GM19351 (cell line): ENCODE results near the gene IRAG1.
A peak's percentile ranks its signal among the peaks of the same experiment; 100 is the strongest.

ENCODE experiments used
- ATAC-seq: cut with Tn5 transposase; IDR thresholded peaks from one replicate; pipeline ENCODE4 v1.9.1; 2021; ENCODE audit warnings: mild to moderate bottlenecking, moderate library complexity; ENCODE audit not compliant: unreplicated experiment

The IRAG1 gene

DNA sequence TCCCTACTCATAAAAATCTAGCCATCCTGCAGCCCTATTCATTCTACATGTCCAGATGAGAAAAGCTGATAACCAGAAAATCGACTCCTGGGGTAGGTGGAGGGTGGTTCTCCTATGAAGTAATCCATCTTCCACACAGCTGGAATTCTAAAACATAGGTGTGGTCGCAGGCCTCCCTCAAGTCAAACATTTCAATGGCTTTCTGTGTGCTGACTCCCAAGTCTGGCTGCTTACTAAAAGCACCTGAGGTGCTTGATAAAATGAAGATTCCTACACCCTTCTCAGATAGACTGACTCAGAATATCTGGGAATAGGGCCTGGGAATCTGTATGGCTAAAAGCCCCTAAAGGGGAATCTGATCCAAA lies 26.1 kb downstream of the IRAG1 start:
- ATAC-seq: no peak

- ATAC-seq: no peak
These were observed 26.7 kb downstream of the IRAG1 start for GRCh38 chr11:10666556-10667520.

DNA sequence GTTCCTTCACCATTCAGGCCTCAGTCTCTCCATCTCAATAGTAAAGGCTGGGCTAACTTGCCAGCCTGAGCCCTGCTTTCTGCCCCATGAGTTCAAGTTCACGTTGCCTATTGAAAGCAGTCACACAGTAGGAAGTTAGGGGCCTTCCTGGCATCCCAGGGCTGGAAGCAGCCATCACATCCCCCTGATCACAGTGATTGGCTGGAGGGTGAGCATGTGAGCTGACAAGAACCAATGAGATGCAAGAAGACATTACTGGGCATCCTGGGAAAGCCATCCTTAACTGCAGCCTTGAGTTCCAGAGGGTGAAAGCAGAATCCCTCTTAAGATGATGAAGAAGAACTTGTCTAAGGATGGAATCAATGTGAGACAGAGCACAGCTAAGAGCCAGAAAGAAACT lies 29.1 kb downstream of the IRAG1 start:
- no peak for ATAC-seq

DNA sequence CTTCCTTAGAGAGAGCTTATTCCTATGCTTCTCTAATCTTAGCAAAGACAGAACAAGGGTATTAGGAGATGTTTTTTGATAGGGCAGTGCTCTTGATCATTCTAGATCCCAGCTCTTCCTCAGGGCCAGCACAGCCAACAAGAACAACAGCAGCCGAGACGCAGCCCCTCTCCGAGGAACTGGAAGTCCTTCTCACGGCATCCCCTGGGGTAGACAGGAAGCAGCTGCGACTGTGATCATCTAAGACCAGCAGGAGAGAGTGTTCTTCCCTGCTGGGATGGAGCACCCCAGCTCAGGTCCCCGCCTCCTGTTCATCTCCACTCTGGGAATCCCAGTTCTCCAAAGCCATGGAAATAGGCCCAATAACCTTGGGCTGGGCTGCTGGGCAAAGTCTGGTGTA lies 29.6 kb downstream of the IRAG1 start:
- no peak for ATAC-seq

DNA sequence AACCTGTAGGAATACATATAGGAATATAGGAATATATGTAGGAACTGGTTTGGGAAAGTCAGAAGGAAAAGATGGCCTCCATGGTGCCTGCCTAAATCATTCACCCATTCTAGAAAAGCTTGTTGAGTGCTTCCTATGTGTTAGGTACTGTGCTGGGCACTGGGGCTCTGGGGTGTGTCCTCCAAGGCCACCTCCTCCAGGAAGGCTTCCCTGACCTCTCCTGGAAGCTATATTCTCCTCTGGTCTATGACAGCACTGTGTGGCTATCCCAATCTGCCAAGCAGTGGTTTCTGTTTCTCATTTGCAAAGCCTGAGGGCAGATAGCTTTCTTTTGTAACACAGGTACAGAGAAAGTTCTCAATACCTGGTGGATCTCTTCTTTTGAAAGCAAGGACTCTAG lies 30.2 kb downstream of the IRAG1 start:
- no peak for ATAC-seq

- ATAC-seq: no peak
These were observed 33.2 kb downstream of the IRAG1 start for GRCh38 chr11:10660323-10660722.

- no peak for ATAC-seq
These were observed 34.0 kb downstream of the IRAG1 start for GRCh38 chr11:10659339-10660216.

- no peak for ATAC-seq
These were observed 34.8 kb downstream of the IRAG1 start for GRCh38 chr11:10658621-10659338.

DNA sequence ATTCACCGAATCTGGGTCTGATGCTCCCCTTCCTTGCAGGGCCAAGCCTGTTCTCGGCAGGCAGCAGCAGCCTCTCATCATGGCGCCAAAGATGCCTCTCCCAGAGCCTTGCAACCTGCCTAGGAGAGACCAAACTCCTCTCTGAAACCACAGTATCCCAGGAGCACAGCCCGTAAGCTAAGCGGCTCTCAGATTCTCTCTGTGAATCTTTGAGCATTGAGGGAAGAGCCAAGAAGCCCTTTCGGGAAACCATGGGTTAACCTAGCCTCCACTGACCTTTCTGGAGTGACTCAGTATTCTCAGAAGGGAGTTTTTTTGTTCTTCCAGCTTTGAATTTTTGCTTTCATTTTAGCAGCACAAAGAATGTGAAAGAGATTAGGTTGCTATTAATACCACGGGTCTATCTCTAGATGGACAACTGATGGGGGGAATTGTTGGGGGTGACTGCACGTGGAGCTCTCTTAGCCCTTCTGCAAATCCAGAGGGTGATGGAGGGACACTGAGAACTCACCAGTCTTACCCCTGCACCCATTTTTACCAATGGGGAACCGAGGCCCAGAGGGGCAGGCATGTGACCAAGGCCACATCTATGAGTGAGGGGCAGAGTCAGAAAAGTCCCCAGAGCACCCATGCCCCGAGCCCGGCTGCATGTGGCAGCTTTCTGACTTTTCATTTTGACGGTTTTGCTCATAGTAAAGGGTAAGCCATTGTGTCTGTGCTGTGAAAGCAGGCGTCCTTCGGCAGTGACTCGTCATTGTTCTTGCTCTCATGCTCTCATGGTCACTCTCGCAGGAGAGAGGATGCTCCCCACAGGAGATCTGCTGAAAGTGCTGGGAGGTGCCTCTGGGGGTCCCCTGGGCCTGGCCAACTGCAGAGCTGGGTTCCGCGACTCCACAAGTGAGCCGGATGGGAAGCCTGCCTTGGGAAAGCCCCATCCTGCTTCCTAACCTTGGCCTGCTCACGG lies 36.0 kb downstream of the IRAG1 start:
- ATAC-seq: peak; percentile 41

DNA sequence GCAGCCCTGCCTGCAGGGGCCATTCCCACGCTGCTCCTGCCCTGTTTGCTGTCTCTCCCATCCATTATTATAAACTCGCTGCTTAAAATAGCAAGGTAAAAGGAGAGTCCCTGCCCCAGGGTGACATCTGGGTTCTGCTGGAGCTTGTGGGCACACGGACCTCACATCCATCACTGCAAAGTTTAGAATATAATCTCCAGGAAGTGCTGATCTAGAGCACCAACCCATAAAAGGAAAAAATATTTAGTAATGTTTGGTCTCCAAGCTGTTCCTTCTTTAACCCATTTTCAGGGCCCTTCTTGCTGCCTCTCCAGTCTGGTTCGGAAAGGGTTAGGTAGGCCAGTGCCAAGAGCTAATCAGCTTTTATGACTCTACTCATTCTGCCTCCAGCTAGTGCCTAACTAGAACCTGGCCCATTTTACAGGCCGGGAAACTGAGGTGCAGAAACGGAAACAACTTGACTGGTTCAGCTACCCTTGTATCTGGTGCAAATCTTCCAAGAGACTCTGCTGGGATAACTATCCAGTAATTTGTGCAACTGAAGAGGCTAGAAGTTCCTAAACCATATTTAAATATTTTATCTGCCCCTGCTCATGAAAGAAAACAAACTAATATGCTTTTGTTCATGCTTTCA lies 37.5 kb downstream of the IRAG1 start:
- ATAC-seq: no peak

DNA sequence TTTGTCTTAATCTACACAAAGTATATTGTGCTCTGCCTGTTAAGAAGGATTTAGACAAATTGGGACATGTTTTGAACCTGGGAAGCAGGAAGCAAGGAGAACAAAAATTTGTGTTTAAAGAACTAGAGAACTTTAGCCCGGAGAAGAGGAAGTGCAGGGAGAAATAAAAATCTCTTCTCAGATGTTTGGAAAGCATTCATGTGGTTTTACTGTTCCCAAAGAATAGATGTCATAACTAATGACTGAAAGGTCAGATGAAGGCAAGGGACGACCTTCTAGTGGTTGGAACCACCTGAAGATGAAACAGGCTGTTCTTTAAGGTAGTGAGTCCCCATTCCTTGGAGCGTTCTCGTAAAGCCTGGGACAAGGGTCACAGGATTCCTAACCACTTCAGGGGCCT lies 38.3 kb downstream of the IRAG1 start:
- no peak for ATAC-seq

- no peak for ATAC-seq
These were observed 38.8 kb downstream of the IRAG1 start for GRCh38 chr11:10654811-10655150.

- ATAC-seq: peak; percentile 58
These were observed 39.4 kb downstream of the IRAG1 start for GRCh38 chr11:10653946-10654810.

- ATAC-seq: no peak
These were observed 40.3 kb downstream of the IRAG1 start for GRCh38 chr11:10653261-10653660.

GRCh38 chr11:10651656-10652361 lies 41.7 kb downstream of the IRAG1 start:
- no peak for ATAC-seq

- ATAC-seq: no peak
These were observed 42.9 kb downstream of the IRAG1 start for GRCh38 chr11:10650630-10651029.

DNA sequence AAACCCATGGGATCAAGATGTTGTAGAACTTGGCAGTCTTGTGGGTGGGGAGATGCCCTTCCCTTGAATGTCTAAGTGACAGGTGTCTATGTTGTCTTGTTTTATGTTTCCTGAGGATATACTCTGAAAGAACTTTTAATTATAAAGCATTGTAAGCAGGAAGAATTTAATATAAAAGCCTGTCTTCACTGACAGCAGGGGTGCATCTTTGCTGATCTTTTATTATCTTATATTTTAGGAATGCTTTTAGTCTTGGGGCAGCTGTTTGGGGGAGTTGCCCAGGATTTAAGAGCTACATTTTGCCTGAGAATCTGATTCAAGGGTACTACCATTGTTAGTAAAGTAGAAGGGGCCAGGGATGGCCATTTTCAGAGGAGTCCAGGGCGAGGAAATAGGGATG lies 43.4 kb downstream of the IRAG1 start:
- ATAC-seq: no peak

DNA sequence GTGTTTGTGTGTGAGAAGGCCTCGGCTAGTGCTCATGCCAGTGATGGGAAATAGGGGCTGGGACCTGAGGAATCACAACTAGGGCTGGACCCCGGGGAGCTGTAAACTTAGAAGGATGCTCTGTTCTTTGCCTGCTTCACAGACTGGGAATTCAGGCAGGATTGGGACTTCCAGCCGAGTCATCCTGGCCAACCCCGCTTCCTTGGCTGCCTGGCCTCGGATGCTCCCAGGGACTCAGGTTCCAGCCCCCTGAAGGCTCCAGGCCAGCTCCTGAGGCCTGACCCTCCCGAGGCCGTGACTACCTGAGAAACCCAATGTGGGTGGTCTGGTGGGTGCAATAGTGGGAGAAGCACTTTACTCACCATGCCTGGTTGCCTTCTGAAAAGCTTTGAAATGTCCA lies 44.7 kb downstream of the IRAG1 start:
- ATAC-seq: no peak
